GM23338 (cell line): ENCODE results near the gene SPTA1. TPM values are rescaled to one million over a fixed set of nuclear protein-coding genes. Genes with fewer than 3 reads are reported as not detected.

Experiments used
- ATAC-seq: fragments of 200-7000 bp; cut with Tn5 transposase; 3 replicates; pipeline ENCODE4 v1.9.1; 2020
- DNase-seq: peaks from one replicate; pipeline ENCODE4 v3.0.0-alpha.2; 2015; ENCODE audit warnings: low spot score
- H2AFZ ChIP-seq: fragments of 200-600 bp; sonication (generic); 2 replicates; pipeline ENCODE4 v1.8.0; 2016; ENCODE audit warnings: antibody characterized with exemption, mild to moderate bottlenecking, moderate library complexity
- H3F3A ChIP-seq: fragments of 200-600 bp; sonication (generic); replicated peaks from 2 replicates; pipeline ENCODE4 v1.8.0; 2017; ENCODE audit warnings: antibody characterized with exemption, mixed run types, low read depth
- H3K27ac ChIP-seq: fragments of 200-600 bp; sonication (generic); 2 replicates; pipeline ENCODE4 v1.6.1; 2016; ENCODE audit warnings: low read depth
- H3K27me3 ChIP-seq: fragments of 200-600 bp; sonication (generic); 2 replicates; pipeline ENCODE4 v1.8.0; 2016; ENCODE audit warnings: mild to moderate bottlenecking, mixed run types, moderate library complexity; ENCODE audit not compliant: insufficient read depth
- H3K36me3 ChIP-seq: fragments of 200-600 bp; sonication (generic); 2 replicates; pipeline ENCODE4 v1.8.0; 2016; ENCODE audit warnings: mild to moderate bottlenecking; ENCODE audit not compliant: insufficient read depth
- H3K4me1 ChIP-seq: fragments of 200-600 bp; sonication (generic); 2 replicates; pipeline ENCODE4 v1.8.0; 2016; ENCODE audit warnings: mild to moderate bottlenecking, moderate library complexity; ENCODE audit not compliant: insufficient read depth
- H3K4me2 ChIP-seq: fragments of 200-600 bp; sonication (generic); 2 replicates; pipeline ENCODE4 v1.7.1; 2017; ENCODE audit warnings: mixed run types
- H3K4me3 ChIP-seq: fragments of 200-600 bp; sonication (generic); 2 replicates; pipeline ENCODE4 v1.6.1; 2016; ENCODE audit warnings: mixed run types
- H3K79me2 ChIP-seq: fragments of 200-600 bp; sonication (generic); replicated peaks from 2 replicates; pipeline ENCODE4 v1.8.0; 2017; ENCODE audit warnings: mild to moderate bottlenecking; ENCODE audit not compliant: insufficient read depth
- H3K9me2 ChIP-seq: fragments of 200-600 bp; sonication (generic); 2 replicates; pipeline ENCODE4 v1.8.0; 2017; ENCODE audit not compliant: insufficient read depth
- H4K20me1 ChIP-seq: fragments of 200-600 bp; sonication (generic); replicated peaks from 2 replicates; pipeline ENCODE4 v1.8.0; 2017; ENCODE audit warnings: mild to moderate bottlenecking; ENCODE audit not compliant: insufficient read depth
- H3K27ac Mint-ChIP-seq: 2 replicates; pipeline ENCODE4 v1.8.0; 2020; ENCODE audit warnings: inconsistent platforms, mild to moderate bottlenecking, moderate library complexity, mixed read lengths
- H3K27me3 Mint-ChIP-seq: 3 replicates; pipeline ENCODE4 v1.8.0; 2022; ENCODE audit warnings: low read depth, mild to moderate bottlenecking, moderate library complexity, mixed read lengths, inconsistent platforms; ENCODE audit not compliant: insufficient read depth, poor library complexity
- H3K36me3 Mint-ChIP-seq: 3 replicates; pipeline ENCODE4 v1.8.0; 2021; ENCODE audit warnings: low read depth, mild to moderate bottlenecking, inconsistent platforms, moderate library complexity, mixed read lengths
- H3K4me1 Mint-ChIP-seq: 3 replicates; pipeline ENCODE4 v1.8.0; 2020; ENCODE audit warnings: mild to moderate bottlenecking, inconsistent platforms, mixed read lengths
- H3K4me3 Mint-ChIP-seq: 3 replicates; pipeline ENCODE4 v1.8.0; 2021; ENCODE audit warnings: moderate library complexity, mild to moderate bottlenecking, inconsistent platforms, mixed read lengths
- H3K9me3 Mint-ChIP-seq: 3 replicates; pipeline ENCODE4 v1.8.0; 2020; ENCODE audit warnings: moderate library complexity, mild to moderate bottlenecking, inconsistent platforms, mixed read lengths
- EZH2 ChIP-seq: fragments of 200-600 bp; sonication (generic); IDR thresholded peaks from one replicate; pipeline ENCODE4 v1.8.0; 2017; ENCODE audit warnings: antibody characterized with exemption, mild to moderate bottlenecking, low read depth; ENCODE audit not compliant: unreplicated experiment
- EZH2phosphoT487 ChIP-seq: fragments of 200-600 bp; sonication (generic); IDR thresholded peaks from one replicate; pipeline ENCODE4 v1.8.1; 2018; ENCODE audit warnings: antibody characterized with exemption; ENCODE audit not compliant: unreplicated experiment
- JUNB ChIP-seq: IDR thresholded peaks from one replicate; pipeline ENCODE4 v1.6.1; 2016; ENCODE audit warnings: antibody characterized with exemption; ENCODE audit not compliant: unreplicated experiment
- NANOG ChIP-seq: IDR thresholded peaks from 2 replicates; pipeline ENCODE4 v1.6.1; 2016; ENCODE audit warnings: antibody characterized with exemption, borderline replicate concordance
- POLR2AphosphoS5 ChIP-seq: IDR thresholded peaks from 2 replicates; pipeline ENCODE4 v1.6.1; 2016; ENCODE audit warnings: antibody characterized with exemption, low read depth
- STAT1 ChIP-seq: IDR thresholded peaks from one replicate; pipeline ENCODE4 v1.6.1; 2016; ENCODE audit warnings: antibody characterized with exemption; ENCODE audit not compliant: unreplicated experiment
- polyA plus RNA-seq: library from polyadenylated mRNA; unstranded; fragments of >200 nt; fragmentation: Nextera tagmentation; extraction: Ambion mirVana; gene quantifications from 2 replicates; pipeline ENCODE4 v1.2.1, GENCODE V29; 2016
- total RNA-seq: library from RNA; depleted of rRNA; stranded (reverse); fragments of >200 nt; shearing (Covaris generic); gene quantifications from 2 replicates; pipeline ENCODE4 v1.2.3, GENCODE V29; 2014
- TF ChIP-seq, protein P1 (sequence below): IDR thresholded peaks from 2 replicates; pipeline ENCODE4 v1.6.1; 2016; ENCODE audit warnings: antibody characterized with exemption
- TF ChIP-seq, protein P2 (sequence below): fragments of 250-450 bp; sonication (Bioruptor Pico); IDR thresholded peaks from 2 replicates; pipeline ENCODE4 v1.5.0; 2020; ENCODE audit warnings: mild to moderate bottlenecking, moderate library complexity

SPTA1 gene
- total and polyA plus RNA-seq, 2 experiments from 2014 or later, result not detected

DNA sequence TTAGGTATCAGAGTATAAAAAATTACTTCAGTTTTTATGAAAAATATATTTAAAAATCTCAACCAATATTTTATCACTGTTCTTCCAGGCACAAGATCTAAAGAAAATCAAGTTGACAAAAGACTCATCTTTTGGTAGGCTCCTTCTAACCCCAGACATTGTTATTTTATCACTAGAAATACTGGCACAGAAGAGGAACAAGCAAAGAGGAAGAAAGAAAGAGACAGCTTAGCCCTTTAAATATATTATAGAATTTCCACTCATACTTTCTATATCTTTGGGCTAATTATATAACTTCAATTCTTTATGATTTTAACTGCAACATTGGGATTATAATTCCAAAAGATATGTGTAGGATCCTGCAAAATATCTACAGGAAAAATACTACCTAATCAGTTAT is 32.4 kb downstream of the SPTA1 start:
- DNase-seq (no peak), ATAC-seq (no peak)
- Mint-ChIP-seq H3K27me3 (no peaks in the 10 kb centered on the region), H3K9me3 (no peaks in the 10 kb centered on the region), H3K27ac (no peak overlapping the region), H3K4me1 (no peaks in the 10 kb centered on the region), H3K4me3 (no peak overlapping the region), H3K36me3 (no peaks in the 10 kb centered on the region)
- no peak overlapping the region; the same call in 1 of the 2 replicates for H2AFZ ChIP-seq
- H3K27me3 ChIP-seq, result no peaks in the 10 kb centered on the region
- H4K20me1 ChIP-seq, result no peaks in the 10 kb centered on the region
- H3K4me2 ChIP-seq, result no peak overlapping the region
- H3F3A ChIP-seq, result no peaks in the 10 kb centered on the region
- no peaks in the 10 kb centered on the region for H3K36me3 ChIP-seq
- no peak overlapping the region for H3K4me3 ChIP-seq
- TF ChIP-seq, protein P1, sequence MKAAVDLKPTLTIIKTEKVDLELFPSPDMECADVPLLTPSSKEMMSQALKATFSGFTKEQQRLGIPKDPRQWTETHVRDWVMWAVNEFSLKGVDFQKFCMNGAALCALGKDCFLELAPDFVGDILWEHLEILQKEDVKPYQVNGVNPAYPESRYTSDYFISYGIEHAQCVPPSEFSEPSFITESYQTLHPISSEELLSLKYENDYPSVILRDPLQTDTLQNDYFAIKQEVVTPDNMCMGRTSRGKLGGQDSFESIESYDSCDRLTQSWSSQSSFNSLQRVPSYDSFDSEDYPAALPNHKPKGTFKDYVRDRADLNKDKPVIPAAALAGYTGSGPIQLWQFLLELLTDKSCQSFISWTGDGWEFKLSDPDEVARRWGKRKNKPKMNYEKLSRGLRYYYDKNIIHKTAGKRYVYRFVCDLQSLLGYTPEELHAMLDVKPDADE, result no peak
- no peak for TF ChIP-seq STAT1
- no peaks in the 10 kb centered on the region for H3K79me2 ChIP-seq
- no peaks in the 10 kb centered on the region for H3K4me1 ChIP-seq
- H3K9me2 ChIP-seq, result no peaks in the 10 kb centered on the region
- H3K27ac ChIP-seq, result no peak overlapping the region

DNA sequence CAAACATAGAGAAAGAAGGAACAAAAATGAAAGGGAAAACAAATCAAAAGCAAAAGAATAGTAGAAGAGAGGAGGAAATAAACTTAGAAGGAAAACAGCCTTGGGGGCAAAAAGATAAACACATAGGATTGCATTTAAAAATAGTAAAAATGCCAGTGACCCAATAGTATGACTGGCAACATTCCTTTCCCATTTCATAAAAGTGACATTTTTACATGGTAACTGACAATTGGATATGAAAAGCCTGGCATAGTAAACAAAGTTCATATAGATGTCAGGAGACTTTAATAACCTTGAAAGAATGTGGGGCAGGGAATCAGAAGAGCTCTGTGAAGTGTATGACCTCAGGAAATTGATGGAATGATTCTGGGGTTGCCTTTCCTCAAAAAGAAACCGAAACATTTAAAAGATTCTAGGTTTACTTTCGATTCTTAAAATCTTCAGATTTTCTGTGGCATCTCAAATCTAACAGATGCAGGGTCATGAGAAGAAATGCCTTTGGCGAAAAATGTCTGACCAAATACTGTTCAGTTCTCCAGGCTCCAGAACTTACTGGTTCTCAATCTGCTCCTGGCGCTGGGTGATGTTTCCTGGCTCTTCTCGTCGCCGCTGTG is 33.7 kb downstream of the SPTA1 start:
- Histone ChIP-seq H3K4me3 (no peak overlapping the region), H3K4me2 (no peak overlapping the region), H3K4me1 (no peaks in the 10 kb centered on the region), H3K9me2 (no peaks in the 10 kb centered on the region), H3K79me2 (no peaks in the 10 kb centered on the region), H3F3A (no peaks in the 10 kb centered on the region), H3K27me3 (no peaks in the 10 kb centered on the region), H4K20me1 (no peaks in the 10 kb centered on the region), H3K36me3 (no peaks in the 10 kb centered on the region), H2AFZ (no peak overlapping the region), H3K27ac (no peak overlapping the region)
- H3K4me1 Mint-ChIP-seq, result no peaks in the 10 kb centered on the region
- no peak overlapping the region for H3K27ac Mint-ChIP-seq
- no peaks in the 10 kb centered on the region for H3K27me3 Mint-ChIP-seq
- H3K9me3 Mint-ChIP-seq, result no peaks in the 10 kb centered on the region
- H3K4me3 Mint-ChIP-seq, result no peak overlapping the region
- ATAC-seq, result no peak
- no peak for DNase-seq
- no peak for TF ChIP-seq EZH2phosphoT487
- TF ChIP-seq, protein P1, result no peak
- no peak for TF ChIP-seq EZH2
- no peak for TF ChIP-seq JUNB
- TF ChIP-seq, protein P2, sequence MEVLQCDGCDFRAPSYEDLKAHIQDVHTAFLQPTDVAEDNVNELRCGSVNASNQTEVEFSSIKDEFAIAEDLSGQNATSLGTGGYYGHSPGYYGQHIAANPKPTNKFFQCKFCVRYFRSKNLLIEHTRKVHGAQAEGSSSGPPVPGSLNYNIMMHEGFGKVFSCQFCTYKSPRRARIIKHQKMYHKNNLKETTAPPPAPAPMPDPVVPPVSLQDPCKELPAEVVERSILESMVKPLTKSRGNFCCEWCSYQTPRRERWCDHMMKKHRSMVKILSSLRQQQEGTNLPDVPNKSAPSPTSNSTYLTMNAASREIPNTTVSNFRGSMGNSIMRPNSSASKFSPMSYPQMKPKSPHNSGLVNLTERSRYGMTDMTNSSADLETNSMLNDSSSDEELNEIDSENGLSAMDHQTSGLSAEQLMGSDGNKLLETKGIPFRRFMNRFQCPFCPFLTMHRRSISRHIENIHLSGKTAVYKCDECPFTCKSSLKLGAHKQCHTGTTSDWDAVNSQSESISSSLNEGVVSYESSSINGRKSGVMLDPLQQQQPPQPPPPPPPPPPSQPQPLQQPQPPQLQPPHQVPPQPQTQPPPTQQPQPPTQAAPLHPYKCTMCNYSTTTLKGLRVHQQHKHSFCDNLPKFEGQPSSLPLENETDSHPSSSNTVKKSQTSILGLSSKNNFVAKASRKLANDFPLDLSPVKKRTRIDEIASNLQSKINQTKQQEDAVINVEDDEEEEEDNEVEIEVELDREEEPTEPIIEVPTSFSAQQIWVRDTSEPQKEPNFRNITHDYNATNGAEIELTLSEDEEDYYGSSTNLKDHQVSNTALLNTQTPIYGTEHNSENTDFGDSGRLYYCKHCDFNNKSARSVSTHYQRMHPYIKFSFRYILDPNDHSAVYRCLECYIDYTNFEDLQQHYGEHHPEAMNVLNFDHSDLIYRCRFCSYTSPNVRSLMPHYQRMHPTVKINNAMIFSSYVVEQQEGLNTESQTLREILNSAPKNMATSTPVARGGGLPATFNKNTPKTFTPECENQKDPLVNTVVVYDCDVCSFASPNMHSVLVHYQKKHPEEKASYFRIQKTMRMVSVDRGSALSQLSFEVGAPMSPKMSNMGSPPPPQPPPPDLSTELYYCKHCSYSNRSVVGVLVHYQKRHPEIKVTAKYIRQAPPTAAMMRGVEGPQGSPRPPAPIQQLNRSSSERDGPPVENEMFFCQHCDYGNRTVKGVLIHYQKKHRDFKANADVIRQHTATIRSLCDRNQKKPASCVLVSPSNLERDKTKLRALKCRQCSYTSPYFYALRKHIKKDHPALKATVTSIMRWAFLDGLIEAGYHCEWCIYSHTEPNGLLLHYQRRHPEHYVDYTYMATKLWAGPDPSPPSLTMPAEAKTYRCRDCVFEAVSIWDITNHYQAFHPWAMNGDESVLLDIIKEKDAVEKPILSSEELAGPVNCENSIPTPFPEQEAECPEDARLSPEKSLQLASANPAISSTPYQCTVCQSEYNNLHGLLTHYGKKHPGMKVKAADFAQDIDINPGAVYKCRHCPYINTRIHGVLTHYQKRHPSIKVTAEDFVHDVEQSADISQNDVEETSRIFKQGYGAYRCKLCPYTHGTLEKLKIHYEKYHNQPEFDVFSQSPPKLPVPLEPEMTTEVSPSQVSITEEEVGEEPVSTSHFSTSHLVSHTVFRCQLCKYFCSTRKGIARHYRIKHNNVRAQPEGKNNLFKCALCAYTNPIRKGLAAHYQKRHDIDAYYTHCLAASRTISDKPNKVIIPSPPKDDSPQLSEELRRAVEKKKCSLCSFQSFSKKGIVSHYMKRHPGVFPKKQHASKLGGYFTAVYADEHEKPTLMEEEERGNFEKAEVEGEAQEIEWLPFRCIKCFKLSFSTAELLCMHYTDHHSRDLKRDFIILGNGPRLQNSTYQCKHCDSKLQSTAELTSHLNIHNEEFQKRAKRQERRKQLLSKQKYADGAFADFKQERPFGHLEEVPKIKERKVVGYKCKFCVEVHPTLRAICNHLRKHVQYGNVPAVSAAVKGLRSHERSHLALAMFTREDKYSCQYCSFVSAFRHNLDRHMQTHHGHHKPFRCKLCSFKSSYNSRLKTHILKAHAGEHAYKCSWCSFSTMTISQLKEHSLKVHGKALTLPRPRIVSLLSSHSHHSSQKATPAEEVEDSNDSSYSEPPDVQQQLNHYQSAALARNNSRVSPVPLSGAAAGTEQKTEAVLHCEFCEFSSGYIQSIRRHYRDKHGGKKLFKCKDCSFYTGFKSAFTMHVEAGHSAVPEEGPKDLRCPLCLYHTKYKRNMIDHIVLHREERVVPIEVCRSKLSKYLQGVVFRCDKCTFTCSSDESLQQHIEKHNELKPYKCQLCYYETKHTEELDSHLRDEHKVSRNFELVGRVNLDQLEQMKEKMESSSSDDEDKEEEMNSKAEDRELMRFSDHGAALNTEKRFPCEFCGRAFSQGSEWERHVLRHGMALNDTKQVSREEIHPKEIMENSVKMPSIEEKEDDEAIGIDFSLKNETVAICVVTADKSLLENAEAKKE, result no peak
- no peak for TF ChIP-seq NANOG
- no peak for TF ChIP-seq POLR2AphosphoS5
- H3K36me3 Mint-ChIP-seq, result no peaks in the 10 kb centered on the region
